Jurkat, Clone E6-1 (cell line): ENCODE data around the gene FRMD7. TPM values are rescaled to one million over a fixed set of nuclear protein-coding genes. Genes with fewer than 3 reads are reported as not detected.
"Not testable (repeated sequence)": the region's sequence is repeated elsewhere in the genome, so short reads cannot be mapped to it uniquely, and the experiment has no call there.

ENCODE experiments used
- DNase-seq: peaks from one replicate; pipeline ENCODE4 v3.0.0-alpha.2; 2011; ENCODE audit warnings: low read depth, low spot score
- H3K4me3 ChIP-seq: 2 replicates; pipeline ENCODE4 v1.5.1; 2011; ENCODE audit warnings: mild to moderate bottlenecking, low read length, control low read depth, moderate library complexity
- polyA plus RNA-seq: library from polyadenylated mRNA; unstranded; fragments of >200 nt; gene quantifications from one replicate; pipeline ENCODE4 v1.2.1, GENCODE V29; 2012; ENCODE audit warnings: missing spikeins; ENCODE audit not compliant: insufficient read length, insufficient read depth

Gene FRMD7
- not detected for polyA plus RNA-seq

- no peak for DNase-seq
- no peak within 1 kb of the TSS for H3K4me3 ChIP-seq
Observed at GRCh38 chrX:132127743-132128142, at the start of gene FRMD7. FRMD7 (minus strand) TSS chrX:132128020; CDS start chrX:132127844, 176 bp downstream.

GRCh38 chrX:132173647-132174046 lies 45.8 kb upstream of the FRMD7 start:
- H3K4me3 ChIP-seq: no peak overlapping the region
- DNase-seq: no peak

GRCh38 chrX:132171881-132172280 lies 44.1 kb upstream of the FRMD7 start:
- H3K4me3 ChIP-seq: no peak overlapping the region
- DNase-seq: no peak

GRCh38 chrX:132171478-132171877 lies 43.7 kb upstream of the FRMD7 start:
- no peak overlapping the region for H3K4me3 ChIP-seq
- DNase-seq: no peak

GRCh38 chrX:132169554-132169953 lies 41.7 kb upstream of the FRMD7 start:
- DNase-seq: no peak
- H3K4me3 ChIP-seq: no peak overlapping the region

- DNase-seq: no peak
- H3K4me3 ChIP-seq: no peak overlapping the region
Observed at GRCh38 chrX:132165651-132166050, 37.8 kb upstream of the FRMD7 start.

- no peak for DNase-seq
- no peak overlapping the region for H3K4me3 ChIP-seq
Observed at GRCh38 chrX:132165005-132165404, 37.2 kb upstream of the FRMD7 start.

GRCh38 chrX:132163094-132163493 lies 35.3 kb upstream of the FRMD7 start:
- DNase-seq, H3K4me3 ChIP-seq: not testable (repeated sequence)

GRCh38 chrX:132153166-132153565 lies 25.3 kb upstream of the FRMD7 start:
- no peak overlapping the region for H3K4me3 ChIP-seq
- no peak for DNase-seq

GRCh38 chrX:132146456-132146855 lies 18.6 kb upstream of the FRMD7 start:
- no peak for DNase-seq
- no peak overlapping the region for H3K4me3 ChIP-seq

- H3K4me3 ChIP-seq: no peak overlapping the region
- DNase-seq: no peak
Observed at GRCh38 chrX:132144061-132144460, 16.2 kb upstream of the FRMD7 start.

- DNase-seq: no peak
- H3K4me3 ChIP-seq: no peak overlapping the region
Observed at GRCh38 chrX:132125906-132126305, 1.9 kb downstream of the FRMD7 start.

GRCh38 chrX:132120913-132121312 lies 6.9 kb downstream of the FRMD7 start:
- no peak overlapping the region for H3K4me3 ChIP-seq
- DNase-seq: no peak

GRCh38 chrX:132119821-132120515 lies 7.9 kb downstream of the FRMD7 start:
- H3K4me3 ChIP-seq: no peak overlapping the region
- DNase-seq: no peak

- no peak for DNase-seq
- H3K4me3 ChIP-seq: no peak overlapping the region
Observed at GRCh38 chrX:132119283-132119682, 8.5 kb downstream of the FRMD7 start.

GRCh38 chrX:132118358-132118757 lies 9.5 kb downstream of the FRMD7 start:
- H3K4me3 ChIP-seq: no peak overlapping the region
- no peak for DNase-seq

- no peak for DNase-seq
Observed at GRCh38 chrX:132115792-132116191, 12.0 kb downstream of the FRMD7 start.

GRCh38 chrX:132114607-132115006 lies 13.2 kb downstream of the FRMD7 start:
- DNase-seq: no peak
- no peak overlapping the region for H3K4me3 ChIP-seq

More at GRCh38 chrX:132115792-132116191, 12.0 kb downstream of the FRMD7 start:
- no peak overlapping the region for H3K4me3 ChIP-seq

- no peak for DNase-seq
- no peak overlapping the region for H3K4me3 ChIP-seq
Observed at GRCh38 chrX:132107291-132107690, 20.5 kb downstream of the FRMD7 start.

- DNase-seq: no peak
- no peak overlapping the region for H3K4me3 ChIP-seq
Observed at GRCh38 chrX:132101799-132102198, 26.0 kb downstream of the FRMD7 start.

GRCh38 chrX:132101206-132101605 lies 26.6 kb downstream of the FRMD7 start:
- no peak for DNase-seq
- no peak overlapping the region for H3K4me3 ChIP-seq
